GM13977 (cell line): Measurements from ENCODE around the gene HECW1.
"Not testable (repeated sequence)": the region's sequence is repeated elsewhere in the genome, so short reads cannot be mapped to it uniquely, and the experiment has no call there.

Source experiments
- DNase-seq: peaks from one replicate; pipeline ENCODE4 v3.0.0; 2012; ENCODE audit warnings: low spot score
- in situ Hi-C: fragments of 300-500 bp; cut with MboI; formaldehyde crosslinking; loops from one replicate; pipeline ENCODE4 v1.12.0; 2022; ENCODE audit warnings: low sequenced_read_pairs, low pct_unique_long_range_greater_than_20kb, mixed read lengths, inconsistent platforms; ENCODE audit not compliant: unreplicated experiment
- TF ChIP-seq, protein P1 (sequence below): IDR thresholded peaks from 2 replicates; pipeline ENCODE4 v1.5.1; 2012; ENCODE audit warnings: mild to moderate bottlenecking, control low read depth; ENCODE audit not compliant: insufficient read depth; ENCODE audit errors: extremely low read depth, missing control alignments

HECW1 gene

DNA sequence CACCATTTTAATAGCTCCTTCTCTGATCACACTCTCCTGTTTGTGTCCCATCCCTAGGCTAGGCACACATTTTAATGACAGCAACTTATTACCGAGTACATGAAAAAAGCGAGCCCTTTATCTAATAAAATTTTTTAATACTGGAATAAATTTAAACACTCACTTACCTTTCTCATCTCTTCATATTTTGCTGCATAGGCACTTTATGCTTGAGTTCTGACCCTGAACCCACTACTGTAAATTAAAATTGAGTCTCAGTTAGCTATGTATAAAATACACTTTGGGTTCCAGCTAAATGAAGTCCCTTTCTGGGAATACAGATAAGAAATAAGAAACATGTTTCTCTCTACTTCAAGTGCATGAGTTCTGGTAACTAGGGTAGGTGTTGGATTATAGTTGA lies 104.6 kb downstream of the HECW1 start:
- TF ChIP-seq, protein P1, sequence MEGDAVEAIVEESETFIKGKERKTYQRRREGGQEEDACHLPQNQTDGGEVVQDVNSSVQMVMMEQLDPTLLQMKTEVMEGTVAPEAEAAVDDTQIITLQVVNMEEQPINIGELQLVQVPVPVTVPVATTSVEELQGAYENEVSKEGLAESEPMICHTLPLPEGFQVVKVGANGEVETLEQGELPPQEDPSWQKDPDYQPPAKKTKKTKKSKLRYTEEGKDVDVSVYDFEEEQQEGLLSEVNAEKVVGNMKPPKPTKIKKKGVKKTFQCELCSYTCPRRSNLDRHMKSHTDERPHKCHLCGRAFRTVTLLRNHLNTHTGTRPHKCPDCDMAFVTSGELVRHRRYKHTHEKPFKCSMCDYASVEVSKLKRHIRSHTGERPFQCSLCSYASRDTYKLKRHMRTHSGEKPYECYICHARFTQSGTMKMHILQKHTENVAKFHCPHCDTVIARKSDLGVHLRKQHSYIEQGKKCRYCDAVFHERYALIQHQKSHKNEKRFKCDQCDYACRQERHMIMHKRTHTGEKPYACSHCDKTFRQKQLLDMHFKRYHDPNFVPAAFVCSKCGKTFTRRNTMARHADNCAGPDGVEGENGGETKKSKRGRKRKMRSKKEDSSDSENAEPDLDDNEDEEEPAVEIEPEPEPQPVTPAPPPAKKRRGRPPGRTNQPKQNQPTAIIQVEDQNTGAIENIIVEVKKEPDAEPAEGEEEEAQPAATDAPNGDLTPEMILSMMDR: no peak
- DNase-seq: no peak
- in situ Hi-C loops: no loop called here

DNA sequence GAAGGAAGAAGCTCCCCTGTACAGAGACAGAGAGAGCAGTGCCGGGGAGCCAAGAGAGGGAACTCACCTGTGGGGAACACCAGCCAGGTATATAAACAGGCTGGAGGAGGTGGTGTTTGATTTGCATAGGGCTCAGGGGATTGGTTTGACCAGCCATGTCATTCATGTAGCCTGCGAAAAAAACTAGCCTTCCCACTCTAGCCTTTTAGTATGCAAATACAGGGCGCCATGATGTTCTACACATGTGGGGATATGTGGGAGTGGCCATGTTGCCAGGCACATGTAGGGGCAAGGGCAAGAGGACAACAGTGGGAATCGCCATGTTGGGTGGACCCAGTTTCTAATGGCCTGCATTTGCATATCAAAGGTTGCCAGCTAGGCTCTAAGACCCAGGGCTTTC lies 106.5 kb downstream of the HECW1 start:
- in situ Hi-C loops, DNase-seq: not testable (repeated sequence)

DNA sequence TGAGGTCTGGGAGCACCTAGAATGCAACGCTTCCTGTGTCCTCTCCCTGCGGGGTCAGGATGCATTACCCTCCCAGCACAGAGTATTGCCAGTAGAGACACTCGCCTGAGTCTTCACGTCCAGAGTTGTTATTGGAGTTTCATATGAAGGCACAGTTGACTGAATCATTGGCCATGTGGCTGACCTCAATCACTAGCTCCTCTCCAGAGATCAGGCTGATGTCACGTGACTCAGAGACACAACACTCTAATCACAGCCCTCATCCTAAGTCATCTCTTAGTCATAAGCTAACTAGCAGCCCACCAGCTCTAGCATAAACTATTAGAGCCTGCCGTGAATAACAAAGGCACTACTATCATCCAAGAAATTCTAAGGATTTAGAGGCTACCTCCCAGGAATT lies 107.8 kb downstream of the HECW1 start:
- in situ Hi-C loops: no loop called here
- TF ChIP-seq, protein P1: no peak
- no peak for DNase-seq

GRCh38 chr7:43220742-43221141 lies 108.3 kb downstream of the HECW1 start:
- no peak for DNase-seq
- TF ChIP-seq, protein P1: no peak
- in situ Hi-C loops: no loop called here

DNA sequence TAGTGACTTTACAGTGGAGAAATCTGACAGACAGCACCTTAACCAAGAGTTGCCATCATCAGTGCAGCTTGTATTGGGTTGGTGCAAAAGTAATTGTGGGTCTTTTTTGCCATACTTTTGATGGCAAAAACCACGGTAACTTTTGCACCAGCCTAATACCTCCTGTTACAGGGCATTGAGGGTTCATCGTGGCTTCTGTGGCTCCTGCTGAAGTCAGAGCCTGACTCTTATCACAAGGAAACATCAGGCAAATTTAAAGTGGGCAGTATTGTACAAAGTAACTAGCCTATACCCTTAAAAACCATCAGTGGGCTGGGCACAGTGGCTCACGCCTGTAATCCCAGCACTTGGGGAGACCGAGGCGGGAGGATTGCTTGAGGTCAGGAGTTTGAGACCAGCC lies 117.4 kb downstream of the HECW1 start:
- in situ Hi-C loops: no loop called here
- TF ChIP-seq, protein P1: no peak
- no peak for DNase-seq

DNA sequence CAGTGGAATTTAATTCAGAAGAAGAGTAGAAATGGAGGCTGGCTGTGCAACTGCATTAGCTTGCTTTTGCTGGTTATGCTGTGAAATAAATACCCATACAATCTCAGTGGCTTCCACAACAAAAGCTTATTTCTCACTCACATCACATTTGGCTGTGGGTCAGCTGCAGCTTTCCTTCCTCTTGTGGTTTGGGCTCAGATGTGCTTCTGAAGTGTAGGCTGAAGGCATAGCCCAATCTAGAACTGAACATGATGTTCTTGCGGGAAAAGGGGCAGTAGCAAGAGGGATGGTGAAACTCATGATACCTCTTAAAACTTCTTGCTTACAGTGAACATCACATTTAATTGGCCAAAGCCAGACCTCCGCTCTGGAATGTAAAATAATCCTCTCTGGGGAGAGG lies 119.9 kb downstream of the HECW1 start:
- TF ChIP-seq, protein P1: no peak
- in situ Hi-C loops: no loop called here
- DNase-seq: no peak

GRCh38 chr7:43234073-43234472 lies 121.6 kb downstream of the HECW1 start:
- in situ Hi-C loops: no loop called here
- no peak for DNase-seq
- TF ChIP-seq, protein P1: no peak

DNA sequence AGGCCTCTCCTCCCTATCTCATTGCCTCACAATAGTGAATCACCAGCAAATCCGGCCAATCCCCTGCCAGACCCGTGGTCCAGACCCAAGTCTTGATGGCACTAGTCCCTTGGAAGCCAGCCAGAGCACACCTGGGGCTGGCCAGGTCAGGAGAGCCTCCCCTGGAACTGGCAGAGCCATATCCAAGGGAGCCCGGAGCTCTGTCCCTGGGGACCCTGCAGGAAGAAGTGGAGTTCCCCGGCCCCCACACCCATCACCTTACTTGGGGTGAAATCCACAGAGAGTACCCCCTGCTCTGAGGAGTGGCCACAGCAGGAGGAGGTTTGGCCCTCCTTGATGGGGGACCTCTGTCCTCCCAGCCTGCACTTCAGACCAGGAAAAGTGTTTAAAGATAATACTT lies 122.5 kb downstream of the HECW1 start:
- TF ChIP-seq, protein P1: no peak
- no peak for DNase-seq
- in situ Hi-C loops: no loop called here
